Psoas muscle (tissue), 8 donors: Measurements from ENCODE around the gene CMSS1. TPM values are rescaled to one million over a fixed set of nuclear protein-coding genes. Genes with fewer than 3 reads are reported as not detected.

Experiments used
- ATAC-seq, 4 donors: fragments of 200-7000 bp; cut with Tn5 transposase; one replicate each; pipeline ENCODE4 v1.9.1; 2020; ENCODE audit warnings: moderate library complexity in 3 of 4, mild to moderate bottlenecking in 2 of 4
- DNase-seq, 2 donors: peaks; one replicate each; pipeline ENCODE4 v3.0.0-alpha.2; 2020
- H3K27ac ChIP-seq: fragments of 200-600 bp; one replicate; pipeline ENCODE4 v1.8.0; 2022
- H3K27me3 ChIP-seq, 3 donors: fragments of 200-600 bp in 1 of 3; one replicate each; pipeline versions ENCODE4 v1.6.1 to v1.8.0; 2013 to 2022; ENCODE audit warnings: low read length in 2 of 3, mild to moderate bottlenecking in 2 of 3, moderate library complexity in 1 of 3; ENCODE audit not compliant: insufficient read depth in 3 of 3
- H3K36me3 ChIP-seq, 2 donors: fragments of 200-600 bp in 1 of 2; one replicate each; pipeline versions ENCODE4 v1.6.1 to v1.8.0; 2013 to 2022; ENCODE audit warnings: low read depth in 1 of 2, mild to moderate bottlenecking in 1 of 2, moderate library complexity in 1 of 2; ENCODE audit not compliant: insufficient read depth in 1 of 2
- H3K4me1 ChIP-seq: fragments of 200-600 bp; one replicate; pipeline ENCODE4 v1.8.0; 2022
- H3K4me3 ChIP-seq: fragments of 200-600 bp; one replicate; pipeline ENCODE4 v1.8.0; 2022; ENCODE audit warnings: mild to moderate bottlenecking
- H3K9me3 ChIP-seq: fragments of 200-600 bp; one replicate; pipeline ENCODE4 v1.8.0; 2022
- WGBS, 3 donors: extraction: QIAGEN DNeasy Blood & Tissue Kit; methylation state at CpG; one replicate each; pipeline versions ENCODE4 v1.1.6 to v1.1.7; 2013; 5-methylcytosine and 5-hydroxymethylcytosine counted together
- intact Hi-C, 2 donors: fragments of 100-400 bp; cut with DNase I; formaldehyde crosslinking; loops; one replicate each; pipeline versions ENCODE4 v1.11.0 to v1.14.2; 2022
- polyA plus RNA-seq, 3 donors: library from polyadenylated mRNA; stranded (reverse); fragments of 200-250 nt; gene quantifications; one replicate each; pipeline ENCODE4 v1.2.3, GENCODE V29; 2013
- total RNA-seq, 4 donors: library from RNA; stranded (reverse); fragmentation: NEBNext Ultra II Directional in 2 of 4; extraction: Animal tissue kit (Norgen Biotek cat#: 25700) in 2 of 4; gene quantifications; one replicate each; pipeline versions ENCODE4 v1.2.1 to v1.2.4, GENCODE V29; 2021 to 2023
- TF ChIP-seq, protein P1 (sequence below): fragments of 200-600 bp; IDR thresholded peaks from one replicate; pipeline ENCODE4 v1.8.0; 2022; ENCODE audit warnings: antibody characterized with exemption
- donor health status: healthy with polysubstance abuse.
- donor health status: DM: no; HTN: no; CAD: no; lungs with moderate emphysema.
- donor health status: Bipolar disorder and iron deficiency.
- donor health status: healthy.
- donor health status: DM: yes; HTN: yes; CAD: no.
- donor health status: DM: no; HTN: no; CAD: no.
- donor health status: DM: no; HTN: no; CAD: no.
- donor health status: DM: yes; HTN: yes; CAD: no.

Gene CMSS1
- total and polyA plus RNA-seq, 7 donors = 18.4 to 174 (median 58.8) TPM

DNA sequence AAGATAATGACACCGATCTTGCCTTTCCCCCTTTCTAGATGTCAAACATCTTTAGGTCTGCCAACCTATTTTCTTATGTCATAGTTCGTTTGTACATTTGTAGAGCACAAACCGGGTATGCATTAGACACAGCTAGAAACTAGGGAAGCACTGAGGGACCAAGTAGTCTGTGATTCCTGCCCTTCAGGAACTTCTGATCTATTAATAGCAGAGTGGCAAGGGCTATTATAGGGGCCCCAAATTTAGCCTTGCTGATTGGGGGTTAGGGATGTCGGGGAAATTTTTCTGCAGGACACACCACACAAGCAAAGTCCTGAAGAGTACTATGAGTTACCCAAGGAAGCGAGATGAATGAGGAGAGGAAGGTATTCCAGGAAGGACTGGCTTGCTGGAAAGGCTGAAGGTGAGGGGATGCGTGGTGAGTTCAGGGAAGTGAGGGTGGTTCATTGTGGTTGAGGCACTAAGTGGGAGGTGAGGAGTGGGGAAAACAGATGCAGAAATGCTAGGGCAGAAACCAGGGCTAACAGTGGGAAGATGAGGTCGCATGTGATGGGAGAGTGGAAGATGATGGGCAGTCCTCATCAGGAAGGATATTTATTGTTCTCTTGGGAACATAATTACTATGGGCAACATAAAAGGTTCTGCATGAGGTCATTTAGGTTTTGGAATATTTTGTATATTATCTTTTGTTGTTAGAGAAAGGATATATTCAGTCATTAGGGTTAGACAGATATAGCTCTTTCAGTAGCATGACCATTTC is 144.3 kb downstream of the CMSS1 start:
- intact Hi-C loops = loop anchor here in 1 of 2 donors (2.0 kb wide), 1 partner anchor 15 kb away; no protein-coding TSS in a partner anchor
- TF ChIP-seq, protein P1, sequence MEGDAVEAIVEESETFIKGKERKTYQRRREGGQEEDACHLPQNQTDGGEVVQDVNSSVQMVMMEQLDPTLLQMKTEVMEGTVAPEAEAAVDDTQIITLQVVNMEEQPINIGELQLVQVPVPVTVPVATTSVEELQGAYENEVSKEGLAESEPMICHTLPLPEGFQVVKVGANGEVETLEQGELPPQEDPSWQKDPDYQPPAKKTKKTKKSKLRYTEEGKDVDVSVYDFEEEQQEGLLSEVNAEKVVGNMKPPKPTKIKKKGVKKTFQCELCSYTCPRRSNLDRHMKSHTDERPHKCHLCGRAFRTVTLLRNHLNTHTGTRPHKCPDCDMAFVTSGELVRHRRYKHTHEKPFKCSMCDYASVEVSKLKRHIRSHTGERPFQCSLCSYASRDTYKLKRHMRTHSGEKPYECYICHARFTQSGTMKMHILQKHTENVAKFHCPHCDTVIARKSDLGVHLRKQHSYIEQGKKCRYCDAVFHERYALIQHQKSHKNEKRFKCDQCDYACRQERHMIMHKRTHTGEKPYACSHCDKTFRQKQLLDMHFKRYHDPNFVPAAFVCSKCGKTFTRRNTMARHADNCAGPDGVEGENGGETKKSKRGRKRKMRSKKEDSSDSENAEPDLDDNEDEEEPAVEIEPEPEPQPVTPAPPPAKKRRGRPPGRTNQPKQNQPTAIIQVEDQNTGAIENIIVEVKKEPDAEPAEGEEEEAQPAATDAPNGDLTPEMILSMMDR = no peak
- DNase-seq = no peak
- Histone ChIP-seq H3K36me3 (peaks cover 0 to 8% of the 10 kb centered on the region in 2 donors), H3K4me3 (no peak overlapping the region), H3K4me1 (peaks cover 46% of the 10 kb centered on the region), H3K27me3 (no peaks in the 10 kb centered on the region), H3K27ac (peak overlapping the region; percentile 40), H3K9me3 (no peaks in the 10 kb centered on the region)
- 72 to 87% (median 83%) methylated on average over 7 of the region's 7 CpGs for WGBS, 3 donors
- peak in 1 of 4 donors; percentile 26 for ATAC-seq

DNA sequence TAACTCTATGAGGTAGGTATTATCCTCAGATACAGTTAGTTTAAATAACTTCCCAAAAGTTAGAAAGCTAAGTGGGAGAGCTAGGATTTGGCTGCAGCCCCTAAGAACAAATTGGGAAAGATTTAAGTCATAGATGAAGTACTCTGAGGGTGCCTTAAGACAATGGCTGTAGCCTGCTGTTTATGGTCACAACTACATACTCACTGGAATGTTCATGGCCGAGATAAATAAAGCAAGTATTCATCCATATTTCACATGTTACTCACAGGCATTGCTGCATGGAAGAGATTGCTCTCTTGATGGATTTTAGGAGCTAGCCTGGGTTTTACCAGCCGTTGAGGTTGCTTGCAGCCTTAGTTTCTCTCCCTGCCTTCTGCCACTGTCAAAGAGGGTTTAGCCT is 145.0 kb downstream of the CMSS1 start:
- H3K4me1 ChIP-seq = peaks cover 53% of the 10 kb centered on the region
- H3K27me3 ChIP-seq = no peaks in the 10 kb centered on the region
- ATAC-seq = no peak
- peak overlapping the region; percentile 34 for H3K27ac ChIP-seq
- no peak for DNase-seq
- 65 to 81% (median 68%) methylated on average over 2 of the region's 2 CpGs for WGBS, 3 donors
- TF ChIP-seq, protein P1 = no peak
- no peak overlapping the region for H3K4me3 ChIP-seq
- intact Hi-C loops = loop anchor here in 1 of 2 donors (2.0 kb wide), 1 partner anchor 16 kb away; no protein-coding TSS in a partner anchor
- H3K9me3 ChIP-seq = no peaks in the 10 kb centered on the region
- H3K36me3 ChIP-seq = peaks cover 0 to 8% of the 10 kb centered on the region in 2 donors

DNA sequence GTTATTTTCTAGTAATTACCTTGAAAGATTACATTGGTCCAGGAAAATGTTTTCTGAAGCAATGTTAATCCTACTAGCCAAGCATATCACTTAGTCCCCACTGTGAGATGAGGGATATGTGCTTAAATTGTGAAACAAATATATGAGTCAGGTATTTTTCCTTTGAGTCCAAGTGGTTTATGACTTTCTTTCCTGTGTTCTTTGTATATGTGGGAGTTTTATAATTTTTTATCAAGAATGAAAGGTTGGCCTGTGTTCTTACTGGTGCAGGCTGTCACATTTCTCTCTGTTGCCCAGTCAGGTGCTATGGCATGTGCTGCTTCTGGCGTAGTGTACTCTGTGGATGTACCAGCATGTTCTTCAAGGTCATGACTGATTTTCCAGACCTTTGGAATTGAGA is 147.4 kb downstream of the CMSS1 start:
- Histone ChIP-seq H3K4me3 (no peak overlapping the region), H3K27ac (peak overlapping the region; percentile 62), H3K27me3 (no peaks in the 10 kb centered on the region), H3K4me1 (peaks cover 55% of the 10 kb centered on the region), H3K36me3 (peaks cover 0 to 8% of the 10 kb centered on the region in 2 donors), H3K9me3 (no peaks in the 10 kb centered on the region)
- WGBS, 3 donors = 31 to 48% (median 41%) methylated on average over 1 of the region's 1 CpG
- DNase-seq (no peak), ATAC-seq (peak; percentile 38 to 54 (median 44))
- TF ChIP-seq, protein P1 = no peak
- intact Hi-C loops = no loop called here

DNA sequence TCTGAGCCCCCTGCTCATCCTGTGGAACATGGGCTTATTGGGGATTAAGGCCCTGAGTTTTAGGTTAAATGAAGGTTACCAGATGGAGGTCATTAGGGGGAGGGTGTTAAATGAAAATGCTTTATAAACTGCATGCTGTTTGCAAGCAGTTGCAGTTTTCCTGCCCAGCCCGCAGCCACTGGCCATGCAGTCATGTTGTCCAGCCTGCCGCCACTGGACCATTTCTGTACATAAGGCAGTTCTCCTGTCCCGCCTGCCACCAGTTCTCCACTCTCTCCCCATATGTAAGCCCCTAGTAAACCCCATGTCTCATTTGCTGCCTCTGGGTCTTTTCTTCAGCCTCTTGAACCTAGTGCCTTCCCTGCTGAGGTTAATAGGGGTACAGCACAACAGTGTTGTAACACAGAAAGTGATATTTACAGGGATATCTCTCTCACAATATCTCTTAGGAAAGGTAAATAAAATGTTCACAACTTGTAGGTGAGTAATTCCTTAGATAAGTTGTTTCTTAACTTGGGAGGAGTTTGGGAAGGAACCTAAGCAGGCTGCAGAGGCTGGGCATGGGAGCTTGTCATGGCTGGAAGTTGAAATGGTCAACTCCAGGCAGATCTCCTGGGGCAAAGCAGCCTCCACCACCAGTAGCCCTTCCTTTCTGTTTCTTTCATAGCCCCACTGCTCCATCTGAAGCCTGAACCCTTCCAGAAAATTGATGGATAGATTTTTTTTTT is 148.2 kb downstream of the CMSS1 start:
- TF ChIP-seq, protein P1 = no peak
- Histone ChIP-seq H3K4me1 (peaks cover 62% of the 10 kb centered on the region), H3K36me3 (peaks cover 0 to 8% of the 10 kb centered on the region in 2 donors), H3K4me3 (no peak overlapping the region), H3K27ac (peak overlapping the region; percentile 62), H3K9me3 (no peaks in the 10 kb centered on the region), H3K27me3 (no peaks in the 10 kb centered on the region)
- intact Hi-C loops = no loop called here
- WGBS, 3 donors = 89 to 96% (median 92%) methylated on average over 3 of the region's 3 CpGs
- ATAC-seq (no peak), DNase-seq (no peak)
